ENCODE data around the gene SLC39A9. TPM values are rescaled to one million over a fixed set of nuclear protein-coding genes. Genes with fewer than 3 reads are reported as not detected.

Gene SLC39A9
- polyA plus RNA-seq, 2 donors: 18.1 to 19.4 TPM

DNA sequence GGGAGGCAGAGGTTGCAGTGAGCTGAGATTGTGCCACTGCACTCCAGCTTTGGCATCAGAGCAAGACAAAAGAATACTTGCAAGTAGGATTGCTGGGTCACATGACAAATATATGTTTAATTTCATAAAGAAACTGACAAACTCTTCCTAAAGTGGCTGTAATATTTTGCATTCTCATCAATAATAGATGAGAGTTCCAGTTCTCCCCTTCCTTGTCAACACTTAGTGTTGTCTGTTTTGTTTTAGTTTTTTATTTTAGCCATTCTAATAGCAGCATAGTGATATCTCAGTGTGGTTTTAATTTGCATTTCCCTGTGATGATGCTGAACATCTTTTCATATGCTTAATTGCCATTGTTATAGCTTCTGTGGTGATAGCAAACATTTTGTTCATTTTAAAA, 31.2 kb downstream of the SLC39A9 start:
- no peaks in the 10 kb centered on the region for H3K4me1 ChIP-seq (ENCODE audit: control insufficient read depth in 2 of 2, insufficient read depth in 2 of 2, low read length in 1 of 2)
- peaks cover 2 to 9% of the 10 kb centered on the region in 2 donors for H3K36me3 ChIP-seq (ENCODE audit: control insufficient read depth in 2 of 2, insufficient read depth in 2 of 2, low read length in 1 of 2)
- H3K27ac ChIP-seq (ENCODE audit: low read depth in 2 of 2, low read length in 1 of 2): no peak overlapping the region
- no peaks in the 10 kb centered on the region for H3K9me3 ChIP-seq (ENCODE audit: control insufficient read depth in 2 of 2, insufficient read depth in 1 of 2, low read depth in 1 of 2, low read length in 1 of 2)
- H3K4me3 ChIP-seq (ENCODE audit: low read depth in 1 of 2, low read length in 2 of 2): no peak overlapping the region
- no peaks in the 10 kb centered on the region for H3K27me3 ChIP-seq (ENCODE audit: control insufficient read depth in 1 of 2, insufficient read depth in 2 of 2, low read length in 2 of 2)

- H3K9me3 ChIP-seq (ENCODE audit: control insufficient read depth in 2 of 2, insufficient read depth in 1 of 2, low read depth in 1 of 2, low read length in 1 of 2): no peaks in the 10 kb centered on the region
- H3K27me3 ChIP-seq (ENCODE audit: control insufficient read depth in 1 of 2, insufficient read depth in 2 of 2, low read length in 2 of 2): no peaks in the 10 kb centered on the region
- H3K4me1 ChIP-seq (ENCODE audit: control insufficient read depth in 2 of 2, insufficient read depth in 2 of 2, low read length in 1 of 2): no peaks in the 10 kb centered on the region
- WGBS, 2 donors: 71 to 96% methylated on average over 1 of the region's 1 CpG
- H3K4me3 ChIP-seq (ENCODE audit: low read depth in 1 of 2, low read length in 2 of 2): no peak overlapping the region
- peaks cover 2 to 9% of the 10 kb centered on the region in 2 donors for H3K36me3 ChIP-seq (ENCODE audit: control insufficient read depth in 2 of 2, insufficient read depth in 2 of 2, low read length in 1 of 2)
- H3K27ac ChIP-seq (ENCODE audit: low read depth in 2 of 2, low read length in 1 of 2): no peak overlapping the region
Measured at GRCh38 chr14:69430306-69430939, 31.9 kb downstream of the SLC39A9 start.

DNA sequence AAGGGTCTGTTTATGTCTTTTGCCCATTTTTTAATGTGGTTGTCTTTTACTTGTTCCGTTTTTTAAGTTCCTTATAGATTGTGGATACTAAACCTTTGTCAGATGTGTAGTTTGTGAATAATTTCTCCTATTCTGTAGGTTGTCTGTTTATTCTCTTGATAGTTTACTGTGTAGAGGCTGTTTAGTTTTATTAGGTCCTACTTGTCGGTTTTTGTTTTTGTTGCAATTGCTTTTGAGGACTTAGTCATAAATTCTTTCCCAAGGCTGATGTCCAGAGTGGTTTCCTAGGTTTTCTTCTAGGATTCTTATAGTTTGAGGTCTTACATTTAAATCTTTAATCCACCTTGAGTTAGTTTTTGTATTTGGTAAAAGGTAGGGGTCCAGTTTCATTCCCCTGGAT, 33.9 kb downstream of the SLC39A9 start:
- H3K4me1 ChIP-seq (ENCODE audit: control insufficient read depth in 2 of 2, insufficient read depth in 2 of 2, low read length in 1 of 2): no peaks in the 10 kb centered on the region
- no peaks in the 10 kb centered on the region for H3K9me3 ChIP-seq (ENCODE audit: control insufficient read depth in 2 of 2, insufficient read depth in 1 of 2, low read depth in 1 of 2, low read length in 1 of 2)
- no peak overlapping the region for H3K27ac ChIP-seq (ENCODE audit: low read depth in 2 of 2, low read length in 1 of 2)
- H3K4me3 ChIP-seq (ENCODE audit: low read depth in 1 of 2, low read length in 2 of 2): no peak overlapping the region
- H3K27me3 ChIP-seq (ENCODE audit: control insufficient read depth in 1 of 2, insufficient read depth in 2 of 2, low read length in 2 of 2): no peaks in the 10 kb centered on the region
- WGBS, 2 donors: 86 to 94% methylated on average over 2 of the region's 2 CpGs
- H3K36me3 ChIP-seq (ENCODE audit: control insufficient read depth in 2 of 2, insufficient read depth in 2 of 2, low read length in 1 of 2): peaks cover 0 to 5% of the 10 kb centered on the region in 2 donors

- H3K4me3 ChIP-seq (ENCODE audit: low read depth in 1 of 2, low read length in 2 of 2): no peak overlapping the region
- no peak overlapping the region for H3K27ac ChIP-seq (ENCODE audit: low read depth in 2 of 2, low read length in 1 of 2)
- no peaks in the 10 kb centered on the region for H3K27me3 ChIP-seq (ENCODE audit: control insufficient read depth in 1 of 2, insufficient read depth in 2 of 2, low read length in 2 of 2)
- no peaks in the 10 kb centered on the region for H3K4me1 ChIP-seq (ENCODE audit: control insufficient read depth in 2 of 2, insufficient read depth in 2 of 2, low read length in 1 of 2)
- H3K36me3 ChIP-seq (ENCODE audit: control insufficient read depth in 2 of 2, insufficient read depth in 2 of 2, low read length in 1 of 2): peaks cover 2 to 3% of the 10 kb centered on the region in 2 donors
- H3K9me3 ChIP-seq (ENCODE audit: control insufficient read depth in 2 of 2, insufficient read depth in 1 of 2, low read depth in 1 of 2, low read length in 1 of 2): no peaks in the 10 kb centered on the region
- 84 to 92% methylated on average over 12 of the region's 12 CpGs for WGBS, 2 donors
Measured at GRCh38 chr14:69439521-69440270, 41.2 kb downstream of the SLC39A9 start.

GRCh38 chr14:69441948-69442347, 43.5 kb downstream of the SLC39A9 start:
- Histone ChIP-seq H3K27me3 (ENCODE audit: control insufficient read depth in 1 of 2, insufficient read depth in 2 of 2, low read length in 2 of 2) (no peaks in the 10 kb centered on the region), H3K9me3 (ENCODE audit: control insufficient read depth in 2 of 2, insufficient read depth in 1 of 2, low read depth in 1 of 2, low read length in 1 of 2) (no peaks in the 10 kb centered on the region), H3K27ac (ENCODE audit: low read depth in 2 of 2, low read length in 1 of 2) (no peak overlapping the region), H3K4me1 (ENCODE audit: control insufficient read depth in 2 of 2, insufficient read depth in 2 of 2, low read length in 1 of 2) (no peaks in the 10 kb centered on the region), H3K36me3 (ENCODE audit: control insufficient read depth in 2 of 2, insufficient read depth in 2 of 2, low read length in 1 of 2) (peaks cover 2 to 3% of the 10 kb centered on the region in 2 donors), H3K4me3 (ENCODE audit: low read depth in 1 of 2, low read length in 2 of 2) (no peak overlapping the region)
- WGBS, 2 donors: 84 to 92% methylated on average over 5 of the region's 5 CpGs

GRCh38 chr14:69443296-69443805, 44.9 kb downstream of the SLC39A9 start:
- no peaks in the 10 kb centered on the region for H3K4me1 ChIP-seq (ENCODE audit: control insufficient read depth in 2 of 2, insufficient read depth in 2 of 2, low read length in 1 of 2)
- H3K36me3 ChIP-seq (ENCODE audit: control insufficient read depth in 2 of 2, insufficient read depth in 2 of 2, low read length in 1 of 2): peaks cover 2 to 3% of the 10 kb centered on the region in 2 donors
- H3K9me3 ChIP-seq (ENCODE audit: control insufficient read depth in 2 of 2, insufficient read depth in 1 of 2, low read depth in 1 of 2, low read length in 1 of 2): no peaks in the 10 kb centered on the region
- no peaks in the 10 kb centered on the region for H3K27me3 ChIP-seq (ENCODE audit: control insufficient read depth in 1 of 2, insufficient read depth in 2 of 2, low read length in 2 of 2)
- no peak overlapping the region for H3K27ac ChIP-seq (ENCODE audit: low read depth in 2 of 2, low read length in 1 of 2)
- WGBS, 2 donors: 97 to 98% methylated on average over 5 of the region's 5 CpGs
- H3K4me3 ChIP-seq (ENCODE audit: low read depth in 1 of 2, low read length in 2 of 2): no peak overlapping the region

- Histone ChIP-seq H3K4me3 (ENCODE audit: low read depth in 1 of 2, low read length in 2 of 2) (no peak overlapping the region), H3K27me3 (ENCODE audit: control insufficient read depth in 1 of 2, insufficient read depth in 2 of 2, low read length in 2 of 2) (no peaks in the 10 kb centered on the region), H3K9me3 (ENCODE audit: control insufficient read depth in 2 of 2, insufficient read depth in 1 of 2, low read depth in 1 of 2, low read length in 1 of 2) (no peaks in the 10 kb centered on the region), H3K4me1 (ENCODE audit: control insufficient read depth in 2 of 2, insufficient read depth in 2 of 2, low read length in 1 of 2) (no peaks in the 10 kb centered on the region), H3K27ac (ENCODE audit: low read depth in 2 of 2, low read length in 1 of 2) (no peak overlapping the region), H3K36me3 (ENCODE audit: control insufficient read depth in 2 of 2, insufficient read depth in 2 of 2, low read length in 1 of 2) (no peaks in the 10 kb centered on the region)
- 94 to 95% methylated on average over 8 of the region's 8 CpGs for WGBS, 2 donors
Measured at GRCh38 chr14:69449216-69449615, 50.7 kb downstream of the SLC39A9 start.

DNA sequence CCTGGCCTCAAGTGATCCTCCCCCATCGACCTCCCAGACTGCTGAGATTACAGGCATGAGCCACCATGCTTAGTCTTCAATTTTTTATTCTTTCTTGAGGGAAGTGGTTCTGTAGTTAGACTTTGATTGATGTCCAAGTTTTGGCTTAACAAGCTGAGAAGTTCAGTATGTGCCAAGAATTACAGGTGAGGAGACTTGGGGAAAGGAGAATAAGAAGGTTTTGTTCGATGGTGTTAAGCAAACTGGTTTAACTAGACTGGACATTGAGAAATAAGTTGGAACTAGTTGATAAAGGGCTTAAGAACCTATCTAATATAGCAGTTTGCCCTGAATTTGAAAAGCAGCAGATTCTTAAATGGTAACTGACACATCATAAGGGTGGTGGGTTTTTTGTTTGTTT, 53.4 kb downstream of the SLC39A9 start:
- Histone ChIP-seq H3K9me3 (ENCODE audit: control insufficient read depth in 2 of 2, insufficient read depth in 1 of 2, low read depth in 1 of 2, low read length in 1 of 2) (no peaks in the 10 kb centered on the region), H3K4me3 (ENCODE audit: low read depth in 1 of 2, low read length in 2 of 2) (no peak overlapping the region)
- 54 to 55% methylated on average over 2 of the region's 2 CpGs for WGBS, 2 donors

GRCh38 chr14:69458350-69458749, 59.9 kb downstream of the SLC39A9 start:
- 87 to 92% methylated on average over 11 of the region's 11 CpGs for WGBS, 2 donors
- Histone ChIP-seq H3K27ac (ENCODE audit: low read depth in 2 of 2, low read length in 1 of 2) (no peak overlapping the region), H3K4me3 (ENCODE audit: low read depth in 1 of 2, low read length in 2 of 2) (no peak overlapping the region), H3K4me1 (ENCODE audit: control insufficient read depth in 2 of 2, insufficient read depth in 2 of 2, low read length in 1 of 2) (no peaks in the 10 kb centered on the region), H3K9me3 (ENCODE audit: control insufficient read depth in 2 of 2, insufficient read depth in 1 of 2, low read depth in 1 of 2, low read length in 1 of 2) (no peaks in the 10 kb centered on the region), H3K27me3 (ENCODE audit: control insufficient read depth in 1 of 2, insufficient read depth in 2 of 2, low read length in 2 of 2) (no peaks in the 10 kb centered on the region), H3K36me3 (ENCODE audit: control insufficient read depth in 2 of 2, insufficient read depth in 2 of 2, low read length in 1 of 2) (peaks cover 0 to 11% of the 10 kb centered on the region in 2 donors)

More for the DNA sequence above, 53.4 kb downstream of the SLC39A9 start:
- Histone ChIP-seq H3K27me3 (ENCODE audit: control insufficient read depth in 1 of 2, insufficient read depth in 2 of 2, low read length in 2 of 2) (no peaks in the 10 kb centered on the region), H3K36me3 (ENCODE audit: control insufficient read depth in 2 of 2, insufficient read depth in 2 of 2, low read length in 1 of 2) (peaks cover 0 to 3% of the 10 kb centered on the region in 2 donors), H3K27ac (ENCODE audit: low read depth in 2 of 2, low read length in 1 of 2) (no peak overlapping the region), H3K4me1 (ENCODE audit: control insufficient read depth in 2 of 2, insufficient read depth in 2 of 2, low read length in 1 of 2) (no peaks in the 10 kb centered on the region)

Data from esophagus (tissue), 2 donors.